ENCODE results near the gene COL5A1.

GRCh38 chr9:134828892-134829291 is 187.3 kb downstream of the COL5A1 start:
- no peak for TF ChIP-seq CTCF (IDR thresholded peaks at IDR 0.05)
- no peak for TF ChIP-seq POLR2A (IDR thresholded peaks at IDR 0.05)
